DMS 273 treated with DMSO at 0.1 percent for 48 hours (cell line): Measurements from ENCODE around the gene GPR55.
A peak's percentile ranks its signal among the peaks of the same experiment; 100 is the strongest.

Source experiments
- DNase-seq: peaks from one replicate; lab custom pipeline; 2025; lab: John Stamatoyannopoulos, UW

The GPR55 gene

GRCh38 chr2:230900336-230900995, 24.6 kb downstream of the GPR55 start:
- no peak for DNase-seq

GRCh38 chr2:230899786-230900185, 25.3 kb downstream of the GPR55 start:
- no peak for DNase-seq

DNA sequence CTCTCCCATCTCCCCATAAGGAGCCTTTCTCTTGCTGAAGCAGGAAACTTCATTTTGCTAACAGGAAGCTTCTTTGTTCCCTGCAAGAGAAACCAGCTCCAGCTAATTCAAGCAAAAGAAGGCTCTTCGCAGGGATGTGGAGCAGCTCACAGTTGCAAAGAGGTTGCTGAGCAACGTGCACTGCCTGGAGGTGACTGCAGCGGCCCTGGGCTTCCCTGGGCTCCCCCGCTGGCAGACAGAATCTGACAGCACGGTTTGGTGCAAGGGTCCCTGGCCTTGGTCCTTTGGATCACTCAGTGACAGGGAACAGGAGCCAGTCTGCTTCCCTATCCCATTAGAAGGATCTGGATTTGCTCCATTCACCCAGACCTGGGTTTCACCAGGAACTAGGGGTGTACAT, 25.8 kb downstream of the GPR55 start:
- no peak for DNase-seq

DNA sequence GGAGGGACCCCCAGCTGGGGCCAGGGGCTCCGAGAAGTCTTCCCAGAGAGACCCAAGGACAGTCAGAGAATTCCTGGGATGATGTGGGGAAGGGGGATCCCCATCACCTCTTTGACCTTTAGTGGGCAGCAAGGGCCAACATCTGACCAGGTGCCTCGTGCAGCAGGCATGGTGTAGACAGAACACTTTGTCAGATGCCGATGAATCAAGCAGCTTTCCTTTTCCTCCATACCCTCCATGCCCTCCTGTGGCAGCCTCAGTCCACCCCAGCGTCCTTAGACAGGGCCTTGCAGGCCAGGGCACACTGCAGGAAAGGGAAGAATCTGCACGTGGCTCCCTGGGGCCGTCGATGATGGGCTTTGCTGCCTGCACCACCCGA, 26.3 kb downstream of the GPR55 start:
- DNase-seq, result no peak

DNA sequence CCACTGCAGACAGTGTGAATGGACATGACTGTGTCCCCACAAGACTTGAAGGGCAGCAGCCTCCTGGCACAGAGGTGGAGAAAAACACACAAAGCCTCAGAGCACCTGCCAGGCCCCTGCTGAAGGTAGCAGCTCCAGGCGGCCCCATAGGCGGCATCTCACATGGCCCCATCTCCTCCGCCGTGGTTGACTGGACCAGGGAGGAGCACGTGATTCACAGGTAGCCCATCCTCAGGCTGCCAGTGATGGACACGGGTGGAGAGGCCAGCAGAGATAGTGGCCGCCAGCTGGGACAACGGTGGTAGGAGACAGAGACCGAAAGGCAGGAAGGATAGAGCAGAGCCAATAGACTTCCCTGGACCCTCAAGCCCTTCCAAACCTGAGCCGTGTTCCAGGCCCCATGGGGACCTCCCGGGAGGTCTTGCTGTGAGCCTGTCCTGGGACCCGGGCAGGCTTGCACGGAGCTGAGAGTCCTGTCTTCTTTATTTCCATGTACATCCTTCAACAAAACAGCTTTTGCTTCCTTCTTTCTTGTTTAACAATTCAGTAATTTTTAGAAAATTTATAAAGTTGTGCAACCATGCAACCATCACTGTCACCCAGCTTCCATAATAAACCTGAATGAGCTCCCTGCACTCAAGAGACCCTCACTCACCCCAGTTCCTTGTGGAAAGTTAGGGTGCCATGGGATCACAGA, 26.9 kb downstream of the GPR55 start:
- DNase-seq, result no peak

- DNase-seq, result no peak
Observed at GRCh38 chr2:230896346-230897115, 28.5 kb downstream of the GPR55 start.

GRCh38 chr2:230895536-230896345, 29.3 kb downstream of the GPR55 start:
- DNase-seq, result no peak

- DNase-seq, result no peak
Observed at GRCh38 chr2:230893841-230894781, 30.9 kb downstream of the GPR55 start.

DNA sequence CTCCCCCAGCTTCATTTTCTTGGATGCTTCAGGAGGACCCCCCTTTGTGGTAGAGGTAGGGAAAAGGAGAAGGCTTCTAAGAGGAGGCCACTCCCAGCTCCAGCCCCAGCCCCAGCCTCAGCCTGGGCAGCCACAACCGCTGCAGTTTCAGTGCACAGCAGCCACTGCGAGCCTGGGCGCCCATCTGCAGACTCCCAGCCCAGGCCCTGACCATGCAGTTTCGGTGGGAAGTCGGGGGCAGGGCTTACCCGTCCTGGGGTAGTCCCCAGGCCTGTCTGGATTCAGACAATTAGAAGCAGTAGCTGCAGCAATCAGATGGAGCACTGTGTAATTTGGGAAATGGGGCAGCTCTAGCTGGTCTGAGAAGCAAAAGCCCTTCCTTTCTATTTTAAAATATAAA, 31.7 kb downstream of the GPR55 start:
- no peak for DNase-seq

DNA sequence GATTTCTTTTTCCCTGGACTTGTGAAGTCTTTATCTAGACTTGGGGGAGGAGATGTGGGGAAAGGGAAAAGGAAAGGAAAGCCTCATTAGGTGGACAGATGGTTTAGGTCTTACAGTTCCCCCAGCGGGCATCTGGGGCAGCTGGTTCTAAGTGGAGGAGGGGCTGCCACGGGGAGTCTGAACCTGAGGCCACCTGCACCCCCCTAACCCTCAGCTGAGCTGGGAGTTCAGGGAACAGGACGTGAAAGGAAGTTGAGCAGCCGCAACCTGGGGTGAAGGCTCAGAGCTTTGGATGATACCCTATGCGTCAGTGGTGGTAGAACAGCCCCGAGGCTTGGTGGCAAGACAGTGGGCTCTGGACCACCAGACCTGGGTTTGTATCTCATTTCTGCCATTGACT, 33.5 kb downstream of the GPR55 start:
- DNase-seq, result peak; percentile 83

GRCh38 chr2:230891064-230891463, 34.0 kb downstream of the GPR55 start:
- DNase-seq, result no peak

DNA sequence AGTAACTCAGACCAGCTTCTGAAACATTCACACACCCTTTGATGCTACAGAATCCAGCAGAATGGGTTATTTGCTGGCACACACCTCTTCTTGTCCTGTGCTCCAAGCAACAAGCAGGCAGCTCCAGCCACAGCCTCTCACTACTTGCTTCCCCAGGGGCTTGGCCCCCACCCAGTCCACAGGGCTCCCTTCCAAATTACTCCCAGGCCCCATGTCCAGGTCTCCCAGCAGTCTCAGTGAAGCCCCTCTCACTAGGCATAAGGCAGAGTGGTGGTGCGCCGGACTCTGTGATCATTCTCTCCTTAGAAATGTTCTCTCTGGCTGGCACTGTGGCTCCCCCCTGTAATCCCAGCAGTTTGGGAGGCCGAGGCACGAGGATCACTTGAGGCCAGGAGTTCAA, 34.4 kb downstream of the GPR55 start:
- no peak for DNase-seq

DNA sequence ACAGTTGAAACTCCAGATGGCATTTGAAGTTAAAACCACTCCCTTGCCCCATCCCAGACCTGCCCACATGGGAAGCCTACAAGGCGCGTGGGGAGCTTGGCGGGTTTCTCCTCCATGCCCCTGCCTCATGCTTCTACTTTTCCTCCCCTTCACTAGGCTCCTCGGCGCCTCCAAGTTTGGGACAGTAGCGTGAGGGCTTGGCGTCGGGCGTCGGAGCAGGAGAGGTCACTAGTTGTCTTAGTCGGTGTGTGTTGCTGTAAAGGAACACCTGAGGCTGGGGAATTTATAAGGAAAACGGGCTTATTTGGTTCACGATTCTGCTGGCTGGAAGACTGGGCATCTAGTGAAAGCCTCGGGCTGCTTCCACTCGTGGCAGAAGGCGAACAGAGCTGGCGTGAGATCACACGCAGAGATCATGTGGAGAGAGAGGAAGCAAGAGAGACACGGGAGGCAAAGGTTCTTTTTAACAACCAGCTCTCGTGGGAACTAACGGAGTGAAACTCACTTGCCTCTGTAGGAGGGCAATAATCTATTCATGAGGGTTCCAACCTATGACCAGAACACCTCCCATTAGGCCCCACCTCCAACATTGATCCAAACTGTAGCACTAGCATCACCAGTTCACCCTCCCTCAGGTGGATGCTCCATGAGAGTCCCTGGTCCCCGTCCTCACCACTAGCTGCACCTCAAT, 35.0 kb downstream of the GPR55 start:
- DNase-seq, result no peak

GRCh38 chr2:230888824-230889400, 36.1 kb downstream of the GPR55 start:
- DNase-seq, result no peak

GRCh38 chr2:230887342-230887741, 37.7 kb downstream of the GPR55 start:
- DNase-seq, result no peak

- DNase-seq, result no peak
Observed at GRCh38 chr2:230886671-230887071, 38.4 kb downstream of the GPR55 start.

GRCh38 chr2:230886206-230886605, 38.8 kb downstream of the GPR55 start:
- DNase-seq, result no peak

DNA sequence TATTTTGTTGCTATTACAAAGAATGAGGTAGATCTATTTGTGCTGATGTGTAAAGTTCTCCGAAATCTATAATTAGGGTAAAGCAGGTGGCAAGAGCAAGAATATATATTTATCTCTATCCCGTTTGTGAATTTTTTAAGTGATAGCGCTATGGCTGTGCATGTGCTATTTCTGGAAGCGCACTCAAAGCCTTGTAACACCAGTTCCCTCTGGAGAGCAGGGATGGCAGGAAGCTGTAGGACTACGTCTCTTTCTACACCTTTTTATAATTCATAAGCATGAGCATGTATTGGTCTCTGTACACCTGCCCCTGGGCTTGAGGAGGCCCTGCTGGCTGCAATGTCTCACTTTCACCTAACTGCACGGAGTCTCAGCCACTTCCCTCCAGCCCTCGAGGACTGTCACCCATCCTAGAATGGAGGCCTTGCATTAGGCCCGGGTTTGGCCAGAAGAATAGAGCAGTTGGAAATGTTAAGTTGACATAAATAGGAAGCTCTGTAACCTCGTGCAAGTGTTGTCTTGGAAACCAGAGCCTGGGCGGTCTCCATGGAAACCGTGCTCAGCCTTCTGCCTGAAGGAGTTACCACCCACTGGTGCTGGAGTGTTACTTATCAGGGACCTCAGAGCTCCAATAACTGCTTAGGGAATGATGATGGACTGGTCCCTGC, 39.4 kb downstream of the GPR55 start:
- DNase-seq, result no peak

GRCh38 chr2:230881840-230882239, 43.2 kb downstream of the GPR55 start:
- DNase-seq, result no peak

GRCh38 chr2:230879891-230880290, 45.2 kb downstream of the GPR55 start:
- no peak for DNase-seq
